Measurements from ENCODE around the gene OPCML.

DNA sequence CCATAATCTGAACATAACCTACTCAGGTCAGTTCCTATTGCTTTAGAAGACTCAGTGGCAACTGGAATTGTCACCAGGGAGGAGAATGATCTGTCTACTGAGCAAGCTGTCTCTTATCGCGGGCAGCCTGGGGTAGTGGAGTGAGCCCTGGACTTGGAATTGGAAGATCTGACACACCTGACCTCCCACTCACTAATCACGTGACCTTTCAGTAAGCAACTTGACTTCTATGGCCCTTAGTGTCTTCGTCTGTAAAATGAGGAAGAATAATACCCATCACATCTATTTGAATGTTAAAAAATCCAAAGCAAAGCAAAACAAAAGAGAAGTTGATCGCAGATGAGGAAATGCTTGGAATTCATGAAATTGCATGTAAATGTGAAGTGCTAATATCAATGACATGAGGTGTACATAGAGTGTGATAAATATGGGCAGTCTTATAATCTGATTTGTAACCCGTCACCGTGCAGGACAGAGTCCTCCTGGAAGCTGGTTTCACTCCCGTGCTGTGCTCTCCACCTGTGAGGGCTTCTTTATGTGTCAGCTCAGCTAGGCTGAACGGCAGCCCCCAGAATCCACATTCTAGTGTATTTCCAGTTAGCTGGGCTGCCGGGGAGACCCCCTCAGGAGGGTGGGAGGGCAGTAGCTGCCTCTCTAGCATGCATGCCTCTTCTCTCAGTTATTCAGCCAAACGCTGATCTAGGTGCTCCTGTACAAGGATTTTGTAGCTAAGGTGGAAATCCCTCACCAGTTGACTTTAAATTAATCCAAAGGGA, 482.9 kb downstream of the OPCML start:
- TF ChIP-seq, protein P1, sequence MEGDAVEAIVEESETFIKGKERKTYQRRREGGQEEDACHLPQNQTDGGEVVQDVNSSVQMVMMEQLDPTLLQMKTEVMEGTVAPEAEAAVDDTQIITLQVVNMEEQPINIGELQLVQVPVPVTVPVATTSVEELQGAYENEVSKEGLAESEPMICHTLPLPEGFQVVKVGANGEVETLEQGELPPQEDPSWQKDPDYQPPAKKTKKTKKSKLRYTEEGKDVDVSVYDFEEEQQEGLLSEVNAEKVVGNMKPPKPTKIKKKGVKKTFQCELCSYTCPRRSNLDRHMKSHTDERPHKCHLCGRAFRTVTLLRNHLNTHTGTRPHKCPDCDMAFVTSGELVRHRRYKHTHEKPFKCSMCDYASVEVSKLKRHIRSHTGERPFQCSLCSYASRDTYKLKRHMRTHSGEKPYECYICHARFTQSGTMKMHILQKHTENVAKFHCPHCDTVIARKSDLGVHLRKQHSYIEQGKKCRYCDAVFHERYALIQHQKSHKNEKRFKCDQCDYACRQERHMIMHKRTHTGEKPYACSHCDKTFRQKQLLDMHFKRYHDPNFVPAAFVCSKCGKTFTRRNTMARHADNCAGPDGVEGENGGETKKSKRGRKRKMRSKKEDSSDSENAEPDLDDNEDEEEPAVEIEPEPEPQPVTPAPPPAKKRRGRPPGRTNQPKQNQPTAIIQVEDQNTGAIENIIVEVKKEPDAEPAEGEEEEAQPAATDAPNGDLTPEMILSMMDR (IDR thresholded peaks at IDR 0.05) = no peak
- no peak for TF ChIP-seq POLR2A (IDR thresholded peaks at IDR 0.05)
